ENCODE measurements around the gene MUC5B. TPM values are rescaled to one million over a fixed set of nuclear protein-coding genes. Genes with fewer than 3 reads are reported as not detected.

MUC5B gene
- total RNA-seq, 1 donor from 2014 or later, result not detected

DNA sequence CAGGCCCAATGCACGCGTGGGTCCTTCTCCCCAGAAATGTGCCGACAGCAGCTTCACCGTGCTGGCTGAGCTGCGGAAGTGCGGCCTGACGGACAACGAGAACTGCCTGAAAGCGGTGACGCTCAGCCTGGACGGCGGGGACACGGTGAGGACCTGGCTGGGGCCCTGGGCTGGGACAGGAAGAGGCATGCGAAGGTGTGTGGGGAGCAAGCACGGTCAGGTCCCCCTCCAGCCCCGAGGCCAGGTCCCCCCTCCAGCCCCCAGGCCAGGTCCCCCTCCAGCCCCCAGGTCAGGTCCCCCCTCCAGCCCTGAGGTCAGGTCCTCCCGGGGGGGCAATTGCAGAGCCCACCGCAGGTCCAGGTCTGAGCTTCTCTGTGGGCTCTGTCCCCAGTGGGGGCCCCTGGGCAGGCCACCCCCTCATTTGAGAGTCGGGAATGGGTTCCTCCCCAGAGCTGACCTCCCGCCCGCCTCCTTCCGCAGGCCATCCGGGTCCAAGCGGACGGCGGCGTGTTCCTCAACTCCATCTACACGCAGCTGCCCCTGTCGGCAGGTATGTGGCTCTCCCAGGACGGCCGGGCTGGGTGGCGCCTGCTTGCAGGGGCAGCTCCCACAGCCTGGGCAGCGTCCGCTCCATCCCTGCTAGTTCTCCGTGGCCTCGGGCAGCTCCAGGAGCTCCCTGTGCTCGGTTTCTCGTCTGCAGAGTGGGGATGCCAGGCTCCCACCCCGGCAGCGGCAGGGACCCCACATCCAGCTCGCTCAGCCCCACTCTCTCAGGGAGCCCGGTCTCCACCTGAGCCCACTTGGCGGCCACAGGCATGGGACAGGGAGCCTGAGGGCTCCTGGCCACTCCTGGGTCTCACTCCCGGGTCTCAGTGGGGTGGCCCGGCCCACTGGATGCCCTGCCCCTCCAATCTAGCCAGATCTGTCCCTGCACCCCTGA lies 7.9 kb downstream of the MUC5B start:
- Histone ChIP-seq H3K4me2 (ENCODE audit: low read length) (no peak overlapping the region), H3K9ac (ENCODE audit: low read length) (no peak overlapping the region), H2AFZ (ENCODE audit: low read depth, low read length) (no peak overlapping the region), H3K4me1 (ENCODE audit: insufficient read depth, low read length) (no peaks in the 10 kb centered on the region), H3K27me3 (ENCODE audit: insufficient read depth, low read length) (no peaks in the 10 kb centered on the region), H3K4me3 (ENCODE audit: insufficient read depth, low read depth, low read length) (no peak overlapping the region), H3K79me2 (ENCODE audit: insufficient read depth, low read length) (no peaks in the 10 kb centered on the region), H3K9me3 (ENCODE audit: insufficient read depth, low read depth, low read length) (no peaks in the 10 kb centered on the region), H4K20me1 (ENCODE audit: insufficient read depth, low read length) (no peaks in the 10 kb centered on the region), H3K36me3 (ENCODE audit: insufficient read depth, low read length) (no peaks in the 10 kb centered on the region), H3K27ac (ENCODE audit: low read depth, low read length) (no peak overlapping the region)
- peaks cover 10% of the 10 kb centered on the region for H3K27me3 Mint-ChIP-seq (ENCODE audit: low read depth, unreplicated experiment)
- H3K36me3 Mint-ChIP-seq (ENCODE audit: low read depth, unreplicated experiment), result no peaks in the 10 kb centered on the region
- H3K27ac Mint-ChIP-seq (ENCODE audit: unreplicated experiment), result no peak overlapping the region
- H3K9me3 Mint-ChIP-seq (ENCODE audit: unreplicated experiment), result no peaks in the 10 kb centered on the region
- TF ChIP-seq, protein P1, sequence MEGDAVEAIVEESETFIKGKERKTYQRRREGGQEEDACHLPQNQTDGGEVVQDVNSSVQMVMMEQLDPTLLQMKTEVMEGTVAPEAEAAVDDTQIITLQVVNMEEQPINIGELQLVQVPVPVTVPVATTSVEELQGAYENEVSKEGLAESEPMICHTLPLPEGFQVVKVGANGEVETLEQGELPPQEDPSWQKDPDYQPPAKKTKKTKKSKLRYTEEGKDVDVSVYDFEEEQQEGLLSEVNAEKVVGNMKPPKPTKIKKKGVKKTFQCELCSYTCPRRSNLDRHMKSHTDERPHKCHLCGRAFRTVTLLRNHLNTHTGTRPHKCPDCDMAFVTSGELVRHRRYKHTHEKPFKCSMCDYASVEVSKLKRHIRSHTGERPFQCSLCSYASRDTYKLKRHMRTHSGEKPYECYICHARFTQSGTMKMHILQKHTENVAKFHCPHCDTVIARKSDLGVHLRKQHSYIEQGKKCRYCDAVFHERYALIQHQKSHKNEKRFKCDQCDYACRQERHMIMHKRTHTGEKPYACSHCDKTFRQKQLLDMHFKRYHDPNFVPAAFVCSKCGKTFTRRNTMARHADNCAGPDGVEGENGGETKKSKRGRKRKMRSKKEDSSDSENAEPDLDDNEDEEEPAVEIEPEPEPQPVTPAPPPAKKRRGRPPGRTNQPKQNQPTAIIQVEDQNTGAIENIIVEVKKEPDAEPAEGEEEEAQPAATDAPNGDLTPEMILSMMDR (IDR thresholded peaks at IDR 0.05; ENCODE audit: insufficient read depth, low read depth, low read length), result no peak
- no peak for TF ChIP-seq EZH2 (IDR thresholded peaks at IDR 0.05; ENCODE audit: insufficient read depth, low read length)
- no peak for DNase-seq (ENCODE audit: low read depth)
- H3K4me3 Mint-ChIP-seq (ENCODE audit: unreplicated experiment), result no peak overlapping the region
- no peaks in the 10 kb centered on the region for H3K4me1 Mint-ChIP-seq (ENCODE audit: low read depth, unreplicated experiment)
- FAIRE-seq, result no peak

DNA sequence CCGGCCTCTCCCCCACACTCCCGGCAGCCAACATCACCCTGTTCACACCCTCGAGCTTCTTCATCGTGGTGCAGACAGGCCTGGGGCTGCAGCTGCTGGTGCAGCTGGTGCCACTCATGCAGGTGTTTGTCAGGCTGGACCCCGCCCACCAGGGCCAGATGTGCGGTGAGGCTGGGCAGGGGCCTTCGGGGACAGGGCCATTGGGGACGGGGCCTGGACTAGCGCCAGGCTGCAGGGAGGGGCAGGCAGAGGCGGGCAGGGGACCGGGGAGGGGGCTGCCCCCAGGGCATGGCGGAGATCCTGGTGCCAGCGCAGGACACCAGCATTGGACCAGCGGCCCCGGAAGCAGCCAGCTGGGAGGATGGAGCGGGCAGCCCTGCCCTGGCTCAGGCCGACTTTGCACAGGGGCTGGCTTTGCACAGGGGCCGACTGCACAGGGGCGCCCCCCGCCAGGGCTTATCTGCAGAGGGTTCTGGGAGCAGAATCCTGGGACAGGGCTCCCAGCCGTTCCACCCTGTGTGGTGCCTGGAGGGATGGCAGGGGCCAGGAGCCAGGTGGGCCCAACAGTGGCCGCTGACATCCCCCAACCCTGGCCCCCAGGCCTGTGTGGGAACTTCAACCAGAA lies 8.6 kb downstream of the MUC5B start:
- no peak overlapping the region for H3K9ac ChIP-seq (ENCODE audit: low read length)
- Mint-ChIP-seq H3K4me1 (ENCODE audit: low read depth, unreplicated experiment) (no peaks in the 10 kb centered on the region), H3K4me3 (ENCODE audit: unreplicated experiment) (no peak overlapping the region), H3K27ac (ENCODE audit: unreplicated experiment) (no peak overlapping the region), H3K36me3 (ENCODE audit: low read depth, unreplicated experiment) (no peaks in the 10 kb centered on the region), H3K9me3 (ENCODE audit: unreplicated experiment) (no peaks in the 10 kb centered on the region), H3K27me3 (ENCODE audit: low read depth, unreplicated experiment) (peaks cover 10% of the 10 kb centered on the region)
- no peak for DNase-seq (ENCODE audit: low read depth)
- H3K4me2 ChIP-seq (ENCODE audit: low read length), result no peak overlapping the region
- H3K79me2 ChIP-seq (ENCODE audit: insufficient read depth, low read length), result no peaks in the 10 kb centered on the region
- no peaks in the 10 kb centered on the region for H3K9me3 ChIP-seq (ENCODE audit: insufficient read depth, low read depth, low read length)
- H2AFZ ChIP-seq (ENCODE audit: low read depth, low read length), result no peak overlapping the region
- H3K27me3 ChIP-seq (ENCODE audit: insufficient read depth, low read length), result no peaks in the 10 kb centered on the region
- no peak overlapping the region for H3K27ac ChIP-seq (ENCODE audit: low read depth, low read length)
- H3K4me3 ChIP-seq (ENCODE audit: insufficient read depth, low read depth, low read length), result no peak overlapping the region
- no peaks in the 10 kb centered on the region for H3K4me1 ChIP-seq (ENCODE audit: insufficient read depth, low read length)
- FAIRE-seq, result no peak
- no peaks in the 10 kb centered on the region for H4K20me1 ChIP-seq (ENCODE audit: insufficient read depth, low read length)
- TF ChIP-seq, protein P1 (IDR thresholded peaks at IDR 0.05; ENCODE audit: insufficient read depth, low read depth, low read length), result no peak
- TF ChIP-seq EZH2 (IDR thresholded peaks at IDR 0.05; ENCODE audit: insufficient read depth, low read length), result no peak
- H3K36me3 ChIP-seq (ENCODE audit: insufficient read depth, low read length), result no peaks in the 10 kb centered on the region

All from astrocyte (in vitro differentiated cells and primary cell).